Stimulated activated naive CD8-positive, alpha-beta T cell treated with anti-CD3 and anti-CD28 coated beads, Interleukin-15, amount 100 ng/mL, for 72 hours (primary cell): ENCODE data around the gene TBCEL.
"Not testable (repeated sequence)": the region's sequence is repeated elsewhere in the genome, so short reads cannot be mapped to it uniquely, and the experiment has no call there.

ENCODE experiments used
- ATAC-seq: fragments of 150-1000 bp; cut with Tn5 transposase; 2 replicates; pipeline ENCODE4 v1.10.0; 2021; ENCODE audit warnings: mild to moderate bottlenecking, moderate library complexity
- DNase-seq, 2 donors: peaks; one replicate each; pipeline ENCODE4 v3.0.0; 2021 to 2022
- H3K27ac Mint-ChIP-seq, 2 donors: one replicate each; pipeline ENCODE4 v1.8.0; 2022; ENCODE audit warnings: mild to moderate bottlenecking in 2 of 2, mixed read lengths in 2 of 2, moderate library complexity in 2 of 2
- H3K27me3 Mint-ChIP-seq: one replicate; pipeline ENCODE4 v1.8.0; 2022; ENCODE audit warnings: mixed read lengths
- H3K4me1 Mint-ChIP-seq: one replicate; pipeline ENCODE4 v1.8.0; 2022; ENCODE audit warnings: mild to moderate bottlenecking, mixed read lengths
- H3K4me3 Mint-ChIP-seq, 2 donors: one replicate each; pipeline ENCODE4 v1.8.0; 2022; ENCODE audit warnings: mild to moderate bottlenecking in 2 of 2, mixed read lengths in 2 of 2, moderate library complexity in 1 of 2
- H3K9me3 Mint-ChIP-seq, 2 donors: one replicate each; pipeline ENCODE4 v1.8.0; 2022; ENCODE audit warnings: mixed read lengths in 2 of 2

TBCEL gene

DNA sequence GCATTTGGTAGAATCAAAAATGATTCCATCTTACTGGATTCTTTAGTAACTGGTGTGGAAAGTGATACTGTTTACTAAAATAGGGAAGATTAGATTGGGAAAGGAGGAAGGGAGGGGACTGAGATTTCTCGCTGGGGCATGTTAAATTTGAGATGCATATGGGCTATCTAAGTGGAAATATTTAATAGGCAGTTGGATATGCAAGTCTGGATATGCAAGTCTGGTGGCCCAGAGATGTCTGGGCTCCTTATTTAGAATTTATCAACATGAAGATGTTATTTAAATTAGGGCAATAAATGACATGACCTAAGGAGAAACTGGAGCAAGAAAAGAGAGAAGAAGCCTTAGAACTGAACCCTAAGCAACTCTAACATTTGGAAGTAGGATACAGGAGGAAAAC is 17.0 kb upstream of the TBCEL start:
- no peak for DNase-seq
- Mint-ChIP-seq H3K4me3 (no peak overlapping the region), H3K27ac (no peak overlapping the region), H3K9me3 (peaks cover 4 to 8% of the 10 kb centered on the region in 2 donors), H3K27me3 (peaks cover 33% of the 10 kb centered on the region), H3K4me1 (no peaks in the 10 kb centered on the region)
- ATAC-seq: no peak

GRCh38 chr11:121008551-121008950 is 15.4 kb upstream of the TBCEL start:
- Mint-ChIP-seq H3K27ac (no peak overlapping the region), H3K4me3 (no peak overlapping the region), H3K27me3 (peaks cover 33% of the 10 kb centered on the region), H3K9me3 (peaks cover 4 to 8% of the 10 kb centered on the region in 2 donors), H3K4me1 (no peaks in the 10 kb centered on the region)
- DNase-seq (no peak), ATAC-seq (no peak)

- no peak overlapping the region for H3K4me3 Mint-ChIP-seq
Measured at GRCh38 chr11:121012091-121012490, 11.8 kb upstream of the TBCEL start.

GRCh38 chr11:121018746-121019145 is 5.2 kb upstream of the TBCEL start:
- no peak overlapping the region for H3K4me3 Mint-ChIP-seq
- no peak for DNase-seq
- no peak for ATAC-seq
- peaks cover 4% of the 10 kb centered on the region for H3K4me1 Mint-ChIP-seq
- peaks cover 16% of the 10 kb centered on the region for H3K27me3 Mint-ChIP-seq
- peak overlapping the region in 1 of 2 donors; percentile 38 for H3K27ac Mint-ChIP-seq
- no peaks in the 10 kb centered on the region for H3K9me3 Mint-ChIP-seq

More at GRCh38 chr11:121012091-121012490, 11.8 kb upstream of the TBCEL start:
- H3K27me3 Mint-ChIP-seq: peaks cover 26% of the 10 kb centered on the region
- no peaks in the 10 kb centered on the region for H3K4me1 Mint-ChIP-seq
- H3K9me3 Mint-ChIP-seq: no peaks in the 10 kb centered on the region
- ATAC-seq (no peak), DNase-seq (no peak)
- no peak overlapping the region for H3K27ac Mint-ChIP-seq

DNA sequence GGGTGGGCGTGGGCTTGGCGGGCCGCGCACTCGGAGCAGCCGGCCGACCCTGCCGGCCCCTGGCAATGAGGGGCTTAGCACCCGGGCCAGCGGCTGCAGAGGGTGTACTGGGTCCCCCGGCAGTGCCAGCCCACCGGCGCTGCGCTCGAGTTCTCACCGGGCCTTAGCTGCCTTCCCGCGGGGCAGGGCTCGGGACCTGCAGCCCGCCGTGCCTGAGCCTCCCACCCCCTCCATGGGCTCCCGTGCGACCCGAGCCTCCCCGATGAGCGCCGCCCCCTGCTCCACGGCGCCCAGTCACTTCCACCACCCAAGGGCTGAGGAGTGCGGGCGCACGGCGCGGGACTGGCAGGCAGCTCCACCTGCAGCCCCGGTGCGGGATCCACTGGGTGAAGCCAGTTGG is 2.2 kb upstream of the TBCEL start:
- DNase-seq, H3K27me3 Mint-ChIP-seq, ATAC-seq, H3K27ac Mint-ChIP-seq, H3K4me3 Mint-ChIP-seq, H3K9me3 Mint-ChIP-seq: not testable (repeated sequence)
- peaks cover 22% of the 10 kb centered on the region for H3K4me1 Mint-ChIP-seq

DNA sequence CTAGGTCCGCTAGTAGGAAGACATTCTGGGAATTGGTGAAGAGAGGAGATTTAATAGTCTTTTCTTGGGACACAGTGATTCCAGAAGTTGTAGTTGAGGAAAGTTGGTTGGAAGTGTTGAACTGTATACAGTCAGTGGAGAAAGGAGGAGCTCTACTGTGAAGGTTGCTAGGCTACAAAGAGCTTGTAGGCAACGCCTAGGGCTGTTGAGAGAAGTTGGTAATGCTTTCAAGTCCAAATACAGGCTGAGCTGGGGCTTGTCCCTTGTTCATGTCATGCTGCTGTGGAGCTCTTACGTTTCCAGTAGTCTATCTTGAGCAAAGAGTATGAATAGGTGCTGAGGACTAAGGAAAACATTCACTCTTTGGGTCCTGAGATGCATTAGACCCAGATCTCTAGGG is 1.1 kb downstream of the TBCEL start:
- ATAC-seq (no peak), DNase-seq (no peak)
- H3K4me1 Mint-ChIP-seq: peaks cover 27% of the 10 kb centered on the region
- no peaks in the 10 kb centered on the region for H3K27me3 Mint-ChIP-seq
- H3K9me3 Mint-ChIP-seq: no peaks in the 10 kb centered on the region
- peak overlapping the region; percentile 96 for H3K27ac Mint-ChIP-seq
- H3K4me3 Mint-ChIP-seq: peak overlapping the region; percentile 86 to 93

DNA sequence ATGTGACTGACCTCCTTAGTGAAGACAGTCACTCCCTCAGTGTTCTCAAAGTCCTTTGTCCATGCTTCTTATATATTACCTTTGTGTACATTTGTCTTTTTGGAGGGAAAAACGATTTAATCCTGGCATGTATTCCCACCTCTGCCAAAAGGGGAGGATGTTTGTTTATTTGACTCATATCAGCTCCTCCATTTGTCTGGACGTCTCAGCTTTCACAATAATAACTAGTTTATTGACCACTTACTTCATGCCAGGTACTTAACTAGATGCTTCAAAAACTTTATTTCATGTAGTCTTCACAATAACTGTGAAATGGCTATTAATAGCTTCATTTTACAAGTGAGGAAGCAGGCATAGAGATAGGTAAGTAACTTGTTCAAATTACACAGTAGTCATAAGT is 5.3 kb downstream of the TBCEL start:
- no peaks in the 10 kb centered on the region for H3K9me3 Mint-ChIP-seq
- ATAC-seq: no peak
- H3K4me1 Mint-ChIP-seq: peaks cover 26% of the 10 kb centered on the region
- H3K27me3 Mint-ChIP-seq: no peaks in the 10 kb centered on the region
- H3K4me3 Mint-ChIP-seq: no peak overlapping the region
- no peak for DNase-seq
- H3K27ac Mint-ChIP-seq: no peak overlapping the region

- Mint-ChIP-seq H3K4me1 (peaks cover 19% of the 10 kb centered on the region), H3K9me3 (no peaks in the 10 kb centered on the region)
Measured at GRCh38 chr11:121029813-121030445, 6.0 kb downstream of the TBCEL start.

GRCh38 chr11:121031167-121031566 is 7.3 kb downstream of the TBCEL start:
- DNase-seq (no peak), ATAC-seq (no peak)
- no peaks in the 10 kb centered on the region for H3K27me3 Mint-ChIP-seq
- H3K4me3 Mint-ChIP-seq: no peak overlapping the region
- H3K9me3 Mint-ChIP-seq: no peaks in the 10 kb centered on the region
- H3K27ac Mint-ChIP-seq: no peak overlapping the region
- H3K4me1 Mint-ChIP-seq: peaks cover 21% of the 10 kb centered on the region

More at GRCh38 chr11:121029813-121030445, 6.0 kb downstream of the TBCEL start:
- Mint-ChIP-seq H3K27ac (no peak overlapping the region), H3K27me3 (no peaks in the 10 kb centered on the region), H3K4me3 (no peak overlapping the region)
- ATAC-seq: no peak
- DNase-seq: no peak

GRCh38 chr11:121031648-121032047 is 7.7 kb downstream of the TBCEL start:
- H3K27me3 Mint-ChIP-seq, H3K9me3 Mint-ChIP-seq, DNase-seq, ATAC-seq, H3K4me3 Mint-ChIP-seq, H3K27ac Mint-ChIP-seq: not testable (repeated sequence)
- H3K4me1 Mint-ChIP-seq: peaks cover 26% of the 10 kb centered on the region

GRCh38 chr11:121032546-121032945 is 8.6 kb downstream of the TBCEL start:
- Mint-ChIP-seq H3K9me3 (no peaks in the 10 kb centered on the region), H3K27me3 (no peaks in the 10 kb centered on the region), H3K4me1 (peaks cover 30% of the 10 kb centered on the region), H3K27ac (no peak overlapping the region), H3K4me3 (no peak overlapping the region)
- ATAC-seq (no peak), DNase-seq (no peak)

DNA sequence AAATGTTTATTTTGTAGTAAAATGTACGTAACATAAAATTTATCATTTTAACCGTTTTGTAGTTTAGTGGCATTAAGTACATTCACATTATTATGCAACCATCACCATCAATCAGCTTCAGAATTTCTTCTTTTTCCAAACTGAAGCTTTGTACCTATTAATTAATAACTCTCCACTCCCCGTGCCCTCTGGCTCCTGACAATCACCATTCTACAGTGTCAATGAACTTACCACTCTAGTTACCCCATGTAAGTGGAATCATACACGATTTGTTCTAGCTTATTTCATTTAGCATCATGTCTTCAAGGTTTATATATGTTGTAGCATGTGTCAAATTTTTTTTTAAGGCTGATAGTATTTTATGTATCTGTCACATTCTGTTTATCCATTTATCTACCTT is 9.7 kb downstream of the TBCEL start:
- H3K4me1 Mint-ChIP-seq: peaks cover 31% of the 10 kb centered on the region
- no peaks in the 10 kb centered on the region for H3K27me3 Mint-ChIP-seq
- H3K27ac Mint-ChIP-seq: no peak overlapping the region
- no peaks in the 10 kb centered on the region for H3K9me3 Mint-ChIP-seq
- no peak overlapping the region for H3K4me3 Mint-ChIP-seq
- DNase-seq (no peak), ATAC-seq (no peak)

GRCh38 chr11:121035169-121035755 is 11.4 kb downstream of the TBCEL start:
- Mint-ChIP-seq H3K27ac (no peak overlapping the region), H3K4me1 (peaks cover 31% of the 10 kb centered on the region), H3K27me3 (no peaks in the 10 kb centered on the region), H3K4me3 (no peak overlapping the region), H3K9me3 (no peaks in the 10 kb centered on the region)
- ATAC-seq: peak; percentile 53
- no peak for DNase-seq

- peaks cover 28% of the 10 kb centered on the region for H3K4me1 Mint-ChIP-seq
- peak; percentile 71 for ATAC-seq
- DNase-seq: peak in 1 of 2 donors; percentile 17
- peak overlapping the region in 1 of 2 donors; percentile 22 for H3K4me3 Mint-ChIP-seq
- no peaks in the 10 kb centered on the region for H3K27me3 Mint-ChIP-seq
- H3K27ac Mint-ChIP-seq: no peak overlapping the region
- no peaks in the 10 kb centered on the region for H3K9me3 Mint-ChIP-seq
Measured at GRCh38 chr11:121035780-121036179, 11.9 kb downstream of the TBCEL start.

DNA sequence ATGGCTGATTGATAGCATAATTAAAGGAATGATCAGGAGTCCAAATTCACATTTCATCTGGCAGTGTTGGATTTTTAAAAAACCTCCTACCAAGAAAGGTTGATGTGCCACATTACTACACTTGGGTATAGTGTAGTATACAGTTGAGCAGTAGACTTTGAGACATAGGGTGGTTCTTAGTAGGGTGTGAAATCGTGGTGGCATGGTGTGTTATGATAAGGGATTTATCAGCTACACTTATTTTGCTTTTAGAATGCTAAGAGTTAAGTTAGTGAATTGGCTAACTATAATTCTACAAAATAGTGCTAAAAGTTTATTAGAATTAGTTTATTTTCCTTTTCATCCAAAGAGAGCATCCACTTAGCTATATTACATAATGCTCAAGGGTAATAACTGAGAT is 13.1 kb downstream of the TBCEL start:
- Mint-ChIP-seq H3K4me1 (peaks cover 35% of the 10 kb centered on the region), H3K27ac (no peak overlapping the region), H3K9me3 (no peaks in the 10 kb centered on the region), H3K4me3 (no peak overlapping the region), H3K27me3 (no peaks in the 10 kb centered on the region)
- no peak for ATAC-seq
- DNase-seq: no peak

DNA sequence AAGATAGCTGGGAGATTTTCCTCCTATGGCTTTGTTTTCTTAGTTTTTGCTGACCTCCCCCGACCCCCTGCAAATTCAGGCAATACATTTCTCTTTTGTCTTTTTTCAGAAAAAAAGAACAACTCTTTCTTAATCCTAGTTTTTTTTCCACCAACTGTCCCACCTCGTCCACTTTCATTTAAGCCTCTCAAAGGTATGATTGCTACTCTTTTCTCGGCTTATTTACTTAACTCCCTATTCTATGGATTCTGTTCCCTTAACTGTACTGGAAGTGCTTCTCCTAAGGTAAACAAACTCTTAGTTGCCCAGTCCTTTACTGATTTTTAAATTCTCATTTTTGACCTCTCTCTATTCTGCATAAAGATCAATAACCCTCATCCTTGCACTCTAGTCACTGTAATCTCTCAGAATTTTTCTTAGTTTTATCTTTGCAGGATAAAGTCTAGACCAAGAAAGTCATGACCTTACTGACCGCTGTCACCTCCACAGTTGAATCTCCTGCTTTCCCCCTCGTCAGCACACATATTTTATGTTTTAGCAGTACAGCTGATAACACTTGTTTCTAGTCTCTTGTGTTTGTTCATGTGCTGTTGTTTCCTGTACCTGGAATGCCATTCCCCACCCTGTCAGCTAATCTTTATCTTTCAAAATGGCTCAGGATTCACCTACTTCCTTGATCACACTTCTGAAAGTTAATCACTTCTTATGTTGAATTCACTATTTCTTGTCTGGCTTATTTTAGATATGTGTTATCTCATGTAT is 14.9 kb downstream of the TBCEL start:
- ATAC-seq: no peak
- Mint-ChIP-seq H3K4me3 (no peak overlapping the region), H3K4me1 (peaks cover 35% of the 10 kb centered on the region), H3K27ac (no peak overlapping the region), H3K27me3 (no peaks in the 10 kb centered on the region), H3K9me3 (no peaks in the 10 kb centered on the region)
- DNase-seq: no peak
